ENCODE data around the gene TIAM1.

DNA sequence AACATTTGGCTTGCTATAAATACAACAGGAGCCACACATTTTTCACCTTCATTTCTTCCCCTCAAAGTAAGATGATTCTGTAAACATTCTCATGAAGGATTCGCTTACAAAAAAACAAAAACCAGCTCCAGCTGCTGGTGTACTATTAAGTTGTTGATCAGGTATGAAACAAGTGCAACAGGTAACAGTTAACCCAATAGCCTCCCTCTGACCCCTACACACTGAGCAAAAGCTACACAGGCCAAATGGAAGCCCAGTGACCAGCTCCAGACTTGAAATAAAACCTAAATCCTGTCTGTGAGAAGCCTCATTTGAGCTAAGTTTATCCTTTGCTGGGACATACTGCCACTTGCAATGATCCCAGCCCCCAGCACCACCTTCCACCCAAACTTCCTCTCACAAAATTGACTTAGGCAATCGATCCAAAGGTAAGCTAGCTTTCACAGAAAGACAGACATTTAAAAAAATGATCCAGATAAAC, 991 bp downstream of the TIAM1 start:
- TF ChIP-seq, protein P1, sequence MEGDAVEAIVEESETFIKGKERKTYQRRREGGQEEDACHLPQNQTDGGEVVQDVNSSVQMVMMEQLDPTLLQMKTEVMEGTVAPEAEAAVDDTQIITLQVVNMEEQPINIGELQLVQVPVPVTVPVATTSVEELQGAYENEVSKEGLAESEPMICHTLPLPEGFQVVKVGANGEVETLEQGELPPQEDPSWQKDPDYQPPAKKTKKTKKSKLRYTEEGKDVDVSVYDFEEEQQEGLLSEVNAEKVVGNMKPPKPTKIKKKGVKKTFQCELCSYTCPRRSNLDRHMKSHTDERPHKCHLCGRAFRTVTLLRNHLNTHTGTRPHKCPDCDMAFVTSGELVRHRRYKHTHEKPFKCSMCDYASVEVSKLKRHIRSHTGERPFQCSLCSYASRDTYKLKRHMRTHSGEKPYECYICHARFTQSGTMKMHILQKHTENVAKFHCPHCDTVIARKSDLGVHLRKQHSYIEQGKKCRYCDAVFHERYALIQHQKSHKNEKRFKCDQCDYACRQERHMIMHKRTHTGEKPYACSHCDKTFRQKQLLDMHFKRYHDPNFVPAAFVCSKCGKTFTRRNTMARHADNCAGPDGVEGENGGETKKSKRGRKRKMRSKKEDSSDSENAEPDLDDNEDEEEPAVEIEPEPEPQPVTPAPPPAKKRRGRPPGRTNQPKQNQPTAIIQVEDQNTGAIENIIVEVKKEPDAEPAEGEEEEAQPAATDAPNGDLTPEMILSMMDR (conservative IDR thresholded peaks at IDR 0.05; ENCODE audit: low read length) = no peak
- no peak for TF ChIP-seq EZH2phosphoT487 (IDR thresholded peaks at IDR 0.05; ENCODE audit: borderline replicate concordance, low read depth, low read length)
